ENCODE data around the gene ERCC6L2. TPM values are rescaled to one million over a fixed set of nuclear protein-coding genes. Genes with fewer than 3 reads are reported as not detected.

The ERCC6L2 gene
- total RNA-seq, 4 donors from 2014 or later: 62.4 to 199 (median 101) TPM

- H3K4me3 ChIP-seq: no peak overlapping the region
- TF ChIP-seq CTCF (IDR thresholded peaks at IDR 0.05) (no peak), POLR2A (IDR thresholded peaks at IDR 0.05) (no peak)
- no peak for DNase-seq
- no peaks in the 10 kb centered on the region for H3K9me3 ChIP-seq
- H3K4me1 ChIP-seq: no peaks in the 10 kb centered on the region
- no peaks in the 10 kb centered on the region for H3K36me3 ChIP-seq
- no peaks in the 10 kb centered on the region for H3K27me3 ChIP-seq
- H3K27ac ChIP-seq: no peak overlapping the region
These were observed 21.0 kb upstream of the ERCC6L2 start for GRCh38 chr9:95854386-95855020.

DNA sequence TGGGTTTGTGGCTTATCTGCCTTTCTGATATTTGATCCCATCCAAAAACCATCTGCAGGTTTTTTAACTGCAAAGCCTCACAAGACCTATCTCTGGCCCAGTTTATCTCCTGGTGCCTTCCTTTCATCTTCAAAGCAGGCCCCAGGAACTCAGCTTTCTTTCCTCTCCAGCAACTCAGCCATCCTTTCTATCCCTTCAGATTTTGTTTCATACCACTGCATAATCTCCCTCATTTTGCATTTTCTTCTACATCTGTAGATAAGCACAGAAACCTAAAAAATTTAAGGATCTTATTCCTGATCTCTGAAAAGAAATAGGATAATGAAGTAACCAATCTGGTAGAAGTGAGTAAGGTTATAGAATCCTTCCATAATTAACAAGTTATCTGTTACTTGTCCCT lies 19.5 kb upstream of the ERCC6L2 start:
- no peaks in the 10 kb centered on the region for H3K4me1 ChIP-seq

GRCh38 chr9:95857124-95857523 lies 18.4 kb upstream of the ERCC6L2 start:
- no peak for DNase-seq
- Histone ChIP-seq H3K4me3 (no peak overlapping the region), H3K36me3 (no peaks in the 10 kb centered on the region), H3K9me3 (no peaks in the 10 kb centered on the region), H3K4me1 (no peaks in the 10 kb centered on the region), H3K27ac (no peak overlapping the region), H3K27me3 (no peaks in the 10 kb centered on the region)
- TF ChIP-seq CTCF (IDR thresholded peaks at IDR 0.05): no peak
- TF ChIP-seq POLR2A (IDR thresholded peaks at IDR 0.05): no peak

More for the DNA sequence above, 19.5 kb upstream of the ERCC6L2 start:
- DNase-seq: no peak
- no peaks in the 10 kb centered on the region for H3K9me3 ChIP-seq
- no peak overlapping the region for H3K4me3 ChIP-seq
- no peaks in the 10 kb centered on the region for H3K27me3 ChIP-seq
- H3K36me3 ChIP-seq: no peaks in the 10 kb centered on the region
- no peak overlapping the region for H3K27ac ChIP-seq
- TF ChIP-seq CTCF (IDR thresholded peaks at IDR 0.05): no peak
- no peak for TF ChIP-seq POLR2A (IDR thresholded peaks at IDR 0.05)

- Histone ChIP-seq H3K27ac (no peak overlapping the region), H3K4me3 (no peak overlapping the region), H3K36me3 (no peaks in the 10 kb centered on the region), H3K4me1 (no peaks in the 10 kb centered on the region), H3K9me3 (peaks cover 0 to 3% (median 0%) of the 10 kb centered on the region in 4 donors), H3K27me3 (no peaks in the 10 kb centered on the region)
- TF ChIP-seq CTCF (IDR thresholded peaks at IDR 0.05) (no peak), POLR2A (IDR thresholded peaks at IDR 0.05) (no peak)
- DNase-seq: no peak
These were observed 17.6 kb upstream of the ERCC6L2 start for GRCh38 chr9:95857896-95858295.

DNA sequence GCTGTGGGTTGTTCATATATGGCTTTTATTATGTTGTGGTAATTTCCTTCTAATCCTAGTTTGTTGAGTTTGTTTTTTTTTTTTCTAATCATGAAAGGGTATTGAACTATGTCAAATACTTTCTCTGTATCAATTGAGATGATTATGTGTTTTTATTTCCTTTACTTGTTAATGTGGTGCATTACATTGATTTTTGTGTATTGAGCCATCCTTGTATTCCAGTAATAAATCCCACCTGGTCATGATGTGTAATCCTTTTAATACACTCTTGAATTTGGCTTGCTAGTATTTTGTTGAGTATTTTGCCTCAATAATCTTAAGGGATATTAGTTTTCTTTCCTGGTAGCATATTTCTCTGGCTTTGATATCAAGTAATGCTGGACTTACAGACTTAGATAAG lies 13.1 kb upstream of the ERCC6L2 start:
- H3K4me3 ChIP-seq: no peak overlapping the region
- H3K36me3 ChIP-seq: no peaks in the 10 kb centered on the region
- H3K27ac ChIP-seq: no peak overlapping the region
- peaks cover 0 to 3% (median 0%) of the 10 kb centered on the region in 4 donors for H3K9me3 ChIP-seq
- no peaks in the 10 kb centered on the region for H3K4me1 ChIP-seq
- no peaks in the 10 kb centered on the region for H3K27me3 ChIP-seq
- DNase-seq: no peak
- no peak for TF ChIP-seq POLR2A (IDR thresholded peaks at IDR 0.05)
- no peak for TF ChIP-seq CTCF (IDR thresholded peaks at IDR 0.05)

Measured in Peyer's patch (tissue), 4 donors.